Coronary artery (tissue), 2 donors: ENCODE measurements around the gene PLEKHG7.

Experiments
- DNase-seq: peaks from one replicate; pipeline ENCODE4 v3.0.0-alpha.2; 2017; ENCODE audit warnings: low spot score
- H3K27ac ChIP-seq, 2 donors: fragments of 200-600 bp; sonication (generic); one replicate each; pipeline ENCODE4 v1.5.1; 2016 to 2019
- H3K4me3 ChIP-seq: fragments of 200-600 bp; sonication (generic); 2 replicates; pipeline ENCODE4 v1.5.1; 2016; ENCODE audit warnings: mild to moderate bottlenecking, moderate library complexity
- CTCF ChIP-seq: fragments of 200-600 bp; sonication (generic); IDR thresholded peaks from one replicate; pipeline ENCODE4 v1.5.1; 2019; ENCODE audit warnings: antibody characterized with exemption

Gene PLEKHG7

GRCh38 chr12:92733181-92733580 is 30.4 kb downstream of the PLEKHG7 start:
- Histone ChIP-seq H3K4me3 (no peak overlapping the region), H3K27ac (peak overlapping the region in 1 of 2 donors; percentile 9)
- no peak for DNase-seq
- no peak for TF ChIP-seq CTCF

- Histone ChIP-seq H3K27ac (peak overlapping the region in 1 of 2 donors; percentile 9), H3K4me3 (no peak overlapping the region)
- no peak for DNase-seq
- TF ChIP-seq CTCF, result no peak
Measured at GRCh38 chr12:92733661-92734060, 30.9 kb downstream of the PLEKHG7 start.

- no peak for DNase-seq
- Histone ChIP-seq H3K4me3 (no peak overlapping the region), H3K27ac (peak overlapping the region in 1 of 2 donors; percentile 55)
- no peak for TF ChIP-seq CTCF
Measured at GRCh38 chr12:92735131-92735721, 32.4 kb downstream of the PLEKHG7 start.

GRCh38 chr12:92736605-92737004 is 33.8 kb downstream of the PLEKHG7 start:
- no peak for TF ChIP-seq CTCF
- Histone ChIP-seq H3K27ac (no peak overlapping the region), H3K4me3 (no peak overlapping the region)
- DNase-seq, result no peak

GRCh38 chr12:92737855-92738850 is 35.4 kb downstream of the PLEKHG7 start:
- no peak for TF ChIP-seq CTCF
- no peak overlapping the region for H3K27ac ChIP-seq
- H3K4me3 ChIP-seq, result no peak overlapping the region

GRCh38 chr12:92739113-92739512 is 36.3 kb downstream of the PLEKHG7 start:
- no peak for DNase-seq
- Histone ChIP-seq H3K27ac (no peak overlapping the region), H3K4me3 (no peak overlapping the region)
- TF ChIP-seq CTCF, result no peak

More at GRCh38 chr12:92737855-92738850, 35.4 kb downstream of the PLEKHG7 start:
- DNase-seq, result no peak
